HuH-7.5 (cell line): ENCODE data around the gene CDH12.
"Not testable (repeated sequence)": the region's sequence is repeated elsewhere in the genome, so short reads cannot be mapped to it uniquely, and the experiment has no call there.

Experiments
- DNase-seq: peaks from one replicate; pipeline ENCODE4 v3.0.0; 2011; ENCODE audit warnings: low spot score

CDH12 gene

DNA sequence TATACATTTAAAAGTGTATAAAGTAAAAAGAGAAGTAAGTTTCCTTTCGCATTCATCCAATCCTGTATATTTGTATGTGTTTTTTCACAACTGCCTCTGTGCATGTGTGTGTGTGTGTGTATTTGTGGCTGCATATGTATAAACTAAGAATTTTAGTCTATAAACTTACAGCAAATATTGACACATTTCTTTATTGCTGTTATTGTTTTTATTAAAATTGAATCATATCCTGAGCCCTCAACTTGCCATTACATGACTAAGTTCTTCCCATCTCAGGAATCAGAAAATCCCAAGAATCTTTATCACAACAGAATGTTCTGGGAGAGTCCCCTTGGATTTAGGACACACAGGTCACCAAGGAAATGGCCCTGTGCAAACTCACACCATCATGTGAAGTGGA is 712.7 kb downstream of the CDH12 start:
- DNase-seq, result not testable (repeated sequence)

- not testable (repeated sequence) for DNase-seq
Measured at GRCh38 chr5:22139662-22140300, 713.4 kb downstream of the CDH12 start.

DNA sequence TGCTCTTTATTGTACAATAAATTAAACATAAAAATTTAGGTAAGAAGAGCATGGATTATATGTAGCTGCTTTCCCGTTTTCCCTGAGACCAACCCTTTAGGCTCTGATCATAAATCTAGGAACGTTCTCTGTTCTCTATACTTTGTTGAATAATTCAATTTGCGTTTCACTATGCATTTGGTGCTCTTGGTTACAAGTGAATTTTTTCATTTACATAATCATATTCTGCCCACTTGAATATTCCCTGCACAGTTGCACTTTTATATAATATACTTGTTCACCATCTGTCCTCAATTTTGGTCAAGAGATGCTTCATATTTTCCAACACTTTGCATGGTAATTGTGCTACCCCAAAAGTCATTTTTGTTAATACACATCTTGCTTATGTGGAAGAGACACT is 741.8 kb downstream of the CDH12 start:
- no peak for DNase-seq

DNA sequence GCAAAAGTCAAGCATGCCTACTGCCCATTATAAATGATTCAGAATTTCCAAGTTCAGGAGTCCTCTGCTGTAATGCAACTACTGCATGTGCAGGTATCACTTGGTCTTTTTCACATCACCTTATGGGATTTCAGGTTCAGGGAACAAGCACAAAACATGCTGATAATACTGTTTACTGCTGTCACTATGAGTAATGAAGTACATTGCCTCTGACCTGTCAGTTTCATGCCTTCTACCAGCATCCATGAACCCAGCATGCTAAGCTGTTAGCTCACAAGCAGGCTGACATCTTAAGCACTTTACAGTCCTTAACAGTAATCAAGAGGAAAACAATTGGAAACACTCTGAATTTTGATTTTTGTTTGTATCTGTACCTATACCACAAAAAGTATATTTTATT is 743.8 kb downstream of the CDH12 start:
- no peak for DNase-seq

GRCh38 chr5:22108545-22108944 is 744.6 kb downstream of the CDH12 start:
- no peak for DNase-seq

- DNase-seq, result no peak
Measured at GRCh38 chr5:22102823-22103359, 750.3 kb downstream of the CDH12 start.

- DNase-seq, result no peak
Measured at GRCh38 chr5:22088517-22088916, 764.6 kb downstream of the CDH12 start.

DNA sequence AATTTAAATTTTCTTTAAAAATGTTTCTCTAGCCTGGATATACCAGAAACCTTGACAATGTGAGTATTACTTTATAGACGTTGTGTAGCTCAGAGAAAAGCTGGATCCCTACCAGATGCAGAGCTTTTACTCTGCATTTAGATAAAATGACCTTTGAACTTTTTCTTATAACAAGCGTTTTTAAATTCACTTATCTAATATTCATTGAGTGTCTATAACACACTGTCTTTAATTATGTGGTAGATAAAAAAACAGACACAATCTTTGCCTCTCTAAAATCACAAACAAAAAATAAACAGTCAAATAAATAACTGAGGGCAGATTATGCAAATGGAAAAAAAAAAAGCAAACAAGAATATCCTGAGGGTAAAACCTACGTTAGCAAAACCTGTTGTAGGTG is 773.6 kb downstream of the CDH12 start:
- no peak for DNase-seq

DNA sequence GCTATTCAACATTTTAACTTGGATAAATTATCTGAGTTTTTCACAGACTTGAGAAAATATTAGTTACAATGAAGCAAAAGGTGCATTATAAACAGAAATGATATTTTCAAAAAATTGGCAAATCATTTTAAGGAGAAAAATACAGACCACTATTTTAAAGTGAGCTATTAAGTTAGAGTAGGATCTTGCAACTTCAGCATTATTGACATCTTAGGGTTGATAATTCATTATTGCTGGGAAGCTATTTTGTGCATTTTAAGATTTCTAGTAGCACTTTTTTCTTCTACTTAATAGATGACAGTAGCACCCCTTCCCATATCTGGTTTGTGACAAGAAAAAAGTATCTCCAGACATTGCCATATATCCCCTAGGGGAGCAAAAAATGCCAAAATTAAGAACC is 774.1 kb downstream of the CDH12 start:
- no peak for DNase-seq

- no peak for DNase-seq
Measured at GRCh38 chr5:22076586-22076985, 776.6 kb downstream of the CDH12 start.

GRCh38 chr5:22070186-22070728 is 782.9 kb downstream of the CDH12 start:
- no peak for DNase-seq

DNA sequence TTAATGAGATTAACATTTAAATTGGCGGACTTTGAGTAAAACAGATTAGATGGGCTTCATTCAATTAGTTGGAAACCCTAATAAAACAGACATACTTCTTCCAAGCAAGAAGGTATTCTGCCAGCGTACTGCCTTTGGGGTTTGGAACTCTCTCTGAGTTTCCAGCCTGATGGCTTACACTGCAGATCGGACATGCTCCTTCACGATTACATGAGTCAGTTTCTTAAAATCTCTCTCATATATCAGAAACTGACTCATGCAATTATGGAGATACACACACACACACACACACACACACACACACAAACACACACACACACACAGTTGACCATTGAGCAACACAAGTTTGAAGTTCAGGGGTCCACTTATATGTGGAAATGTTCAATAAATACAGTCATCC is 789.4 kb downstream of the CDH12 start:
- DNase-seq, result no peak

DNA sequence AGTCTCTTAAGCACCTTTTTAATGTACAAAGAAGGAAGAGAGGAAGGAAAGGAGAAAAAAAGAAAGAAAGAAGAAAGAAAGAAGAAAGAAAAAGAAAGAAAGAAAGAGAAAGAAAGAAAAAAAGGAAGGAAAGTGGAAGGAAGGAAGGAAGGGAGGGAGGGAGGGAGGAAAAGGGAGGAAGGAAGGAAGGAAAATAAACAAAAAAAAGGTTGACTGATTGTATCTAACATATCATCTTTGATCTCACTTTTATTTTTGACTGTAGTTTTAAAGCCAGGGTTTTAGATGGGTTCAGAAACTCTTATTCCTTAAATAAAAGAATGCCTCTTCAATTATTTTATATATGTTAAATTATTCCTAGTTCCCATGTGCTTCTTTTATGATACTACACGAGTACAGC is 794.5 kb downstream of the CDH12 start:
- no peak for DNase-seq

- no peak for DNase-seq
Measured at GRCh38 chr5:22057012-22057411, 796.1 kb downstream of the CDH12 start.

DNA sequence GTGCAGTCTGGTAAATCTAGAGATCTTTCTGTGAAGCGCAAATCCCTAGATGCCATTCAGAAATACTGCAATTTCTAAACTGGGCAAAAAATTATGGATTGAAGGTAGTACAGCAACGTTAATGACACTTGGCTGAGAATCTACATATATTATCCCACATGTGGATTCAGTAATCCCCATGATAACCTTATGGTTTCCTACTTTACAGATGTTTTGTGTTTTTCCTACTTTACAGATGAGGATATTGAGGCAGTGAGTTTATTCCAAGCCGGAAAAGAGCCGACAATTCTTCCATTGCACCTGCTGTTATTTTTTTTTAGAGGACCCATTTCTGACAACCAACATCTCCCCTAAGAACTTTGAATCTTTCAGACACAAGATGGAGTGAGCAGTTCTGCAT is 796.5 kb downstream of the CDH12 start:
- DNase-seq, result no peak

GRCh38 chr5:22053195-22053594 is 799.9 kb downstream of the CDH12 start:
- no peak for DNase-seq

- no peak for DNase-seq
Measured at GRCh38 chr5:22051881-22052280, 801.3 kb downstream of the CDH12 start.

DNA sequence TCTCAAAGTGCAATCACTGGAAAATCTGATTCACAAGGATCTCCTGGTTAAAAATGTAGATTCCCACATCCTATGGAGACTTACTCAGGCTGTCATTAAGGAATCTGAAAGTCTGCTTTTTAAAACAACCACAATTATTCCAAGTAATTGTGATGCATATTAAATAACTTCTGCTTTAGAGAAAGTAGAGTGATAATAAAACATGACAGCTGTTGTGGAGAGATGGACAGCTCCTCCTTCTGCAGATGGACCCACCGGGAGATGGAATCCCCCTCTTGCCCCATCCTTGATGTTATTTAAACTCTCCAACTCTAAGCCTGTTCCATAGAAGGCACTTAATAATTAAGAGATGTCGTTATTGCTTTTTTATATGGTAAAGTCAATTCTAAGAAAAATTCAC is 802.2 kb downstream of the CDH12 start:
- DNase-seq, result no peak

- DNase-seq, result no peak
Measured at GRCh38 chr5:22044229-22044628, 808.9 kb downstream of the CDH12 start.

DNA sequence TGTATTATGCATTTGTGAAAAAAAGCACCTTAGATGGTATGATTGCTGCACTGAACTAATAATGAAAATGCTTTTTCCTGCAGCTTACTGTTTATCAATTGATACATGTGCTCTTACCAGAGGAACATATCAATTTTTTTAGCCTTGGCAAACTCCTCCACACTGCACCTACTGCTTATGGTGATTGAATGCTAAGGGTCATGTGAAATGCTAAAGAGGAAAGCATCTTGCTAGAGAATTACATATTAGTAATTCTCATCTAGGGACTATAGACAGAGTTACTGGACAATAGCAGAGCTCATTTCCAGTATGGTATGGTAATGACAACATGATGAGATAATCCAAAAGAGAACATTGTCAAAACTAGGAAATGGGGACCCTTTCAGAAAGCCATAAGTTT is 817.1 kb downstream of the CDH12 start:
- no peak for DNase-seq

DNA sequence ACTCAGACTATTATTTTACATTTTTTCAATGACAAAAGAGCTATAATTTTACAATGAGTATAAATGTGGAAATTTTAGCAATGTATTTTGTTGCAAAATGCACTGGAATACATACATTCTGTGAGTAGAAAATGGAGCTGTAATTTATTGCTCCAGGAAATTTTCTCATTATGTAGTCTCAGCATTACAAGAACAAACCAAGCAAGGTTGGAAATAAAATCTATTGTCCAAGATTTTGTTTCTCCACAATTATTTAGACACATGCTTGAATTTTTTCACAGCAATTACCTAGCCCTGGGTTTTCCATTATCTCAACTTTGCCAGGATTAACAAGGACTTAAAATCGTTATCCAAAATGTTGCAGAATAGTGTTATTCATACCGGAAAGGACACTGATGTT is 820.1 kb downstream of the CDH12 start:
- no peak for DNase-seq

DNA sequence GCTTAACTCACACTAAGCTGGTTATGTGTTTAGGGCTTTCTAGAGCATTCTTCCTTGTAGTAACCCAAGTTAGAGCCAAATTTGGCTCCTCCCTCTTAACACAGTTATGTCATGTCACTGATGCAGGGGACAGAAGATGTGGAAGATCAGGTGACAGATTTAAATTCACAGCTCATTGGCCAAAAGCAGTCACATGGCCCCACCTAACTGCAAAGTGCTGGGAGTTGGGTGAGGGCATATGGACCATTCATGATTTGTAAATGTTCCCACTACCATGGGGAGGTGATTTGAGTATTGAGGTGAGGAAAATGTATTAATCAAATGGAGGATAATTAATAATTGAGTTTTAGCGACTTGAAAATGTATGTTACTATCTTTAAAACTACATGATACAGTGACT is 829.4 kb downstream of the CDH12 start:
- no peak for DNase-seq

DNA sequence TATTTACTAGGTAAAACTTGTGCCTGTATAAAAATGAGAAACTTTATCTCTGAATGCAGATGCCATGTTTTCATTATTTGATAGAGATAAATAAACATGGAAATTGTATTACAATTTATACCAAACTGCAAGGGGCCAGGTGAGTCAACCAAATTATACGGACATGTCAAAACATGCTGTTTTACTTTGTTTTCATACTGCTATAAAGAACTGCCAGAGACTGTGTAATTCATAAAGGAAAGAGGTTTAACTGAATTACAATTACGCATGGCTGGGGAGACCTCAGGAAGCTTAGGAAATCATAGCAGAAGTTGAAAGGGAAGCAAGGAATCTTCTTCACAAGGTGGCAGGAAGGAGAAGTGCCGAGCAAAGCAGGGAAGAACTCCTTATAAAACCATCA is 840.3 kb downstream of the CDH12 start:
- not testable (repeated sequence) for DNase-seq

DNA sequence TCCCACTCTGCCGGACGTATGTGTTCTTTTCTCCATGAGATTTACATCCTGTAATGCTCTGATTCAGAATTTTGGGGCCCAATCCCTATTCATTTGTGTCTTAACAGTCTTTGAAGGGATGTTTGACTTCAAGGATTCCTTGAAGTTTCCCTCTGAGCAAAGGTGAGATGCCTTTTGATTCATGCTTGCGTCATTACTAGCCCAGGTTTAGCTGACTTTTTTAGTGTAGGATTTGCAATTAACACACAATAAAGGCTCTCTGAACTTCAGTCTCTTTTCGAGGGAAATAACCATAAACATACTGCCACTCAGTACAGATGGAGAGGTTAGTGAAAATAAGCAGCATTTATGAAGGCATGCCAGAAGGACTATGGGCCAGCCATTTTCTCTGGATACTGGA is 842.3 kb downstream of the CDH12 start:
- not testable (repeated sequence) for DNase-seq
